DOHH2 (cell line): ENCODE measurements around the gene DCDC2.
"Not testable (repeated sequence)": the region's sequence is repeated elsewhere in the genome, so short reads cannot be mapped to it uniquely, and the experiment has no call there.

Source experiments
- CTCF ChIP-seq: fragments of 200-600 bp; sonication (generic); IDR thresholded peaks from one replicate; pipeline ENCODE4 v1.5.1; 2014; ENCODE audit warnings: antibody characterized with exemption, mild to moderate bottlenecking, low read depth, low read length; ENCODE audit not compliant: poor library complexity, severe bottlenecking
- EZH2phosphoT487 ChIP-seq: fragments of 200-600 bp; sonication (generic); IDR thresholded peaks from 2 replicates; pipeline ENCODE4 v1.6.1; 2017; ENCODE audit warnings: borderline replicate concordance, mild to moderate bottlenecking, antibody characterized with exemption, low read length, moderate library complexity, mixed read lengths

GRCh38 chr6:24258214-24258613 lies 99.6 kb downstream of the DCDC2 start:
- TF ChIP-seq CTCF, EZH2phosphoT487: not testable (repeated sequence)
